ENCODE results near the gene RNF126.
"Not testable (repeated sequence)": the region's sequence is repeated elsewhere in the genome, so short reads cannot be mapped to it uniquely, and the experiment has no call there.

The RNF126 gene

DNA sequence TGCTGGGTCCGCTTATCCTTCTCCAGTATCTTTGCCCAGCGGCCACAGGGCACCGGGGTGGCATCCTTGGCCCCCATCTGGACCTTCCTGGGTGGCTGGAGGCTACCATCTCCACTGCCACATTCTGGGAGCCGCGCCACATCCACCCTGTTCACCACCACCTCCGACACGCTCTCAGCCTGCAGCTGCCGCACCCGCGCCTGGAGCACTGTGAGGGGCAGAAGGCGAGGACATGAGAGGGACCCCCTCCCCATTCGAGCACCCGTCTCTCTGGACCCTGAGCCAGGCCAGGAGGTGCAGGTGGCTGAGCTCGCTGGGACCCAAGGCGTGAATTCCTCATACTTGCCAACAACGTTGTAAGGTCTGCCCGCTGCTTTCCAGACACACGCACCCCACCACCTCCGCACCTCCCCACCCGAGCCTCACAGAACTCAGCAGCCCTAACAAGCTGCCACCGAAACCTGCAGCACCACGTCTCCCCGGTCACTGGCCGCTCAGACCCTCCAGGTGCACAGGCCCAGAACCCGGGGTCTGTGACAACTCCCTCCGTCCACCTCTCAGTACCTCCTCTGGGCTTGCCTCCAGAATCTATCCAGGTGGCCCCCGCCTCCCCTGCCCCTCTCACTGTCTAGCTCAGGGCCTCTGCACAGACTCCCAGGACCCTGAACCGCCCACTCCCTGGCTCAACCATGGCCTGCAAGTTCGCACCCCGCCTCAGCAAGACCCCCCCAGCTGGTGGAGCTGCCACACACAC lies 32.9 kb downstream of the RNF126 start:
- Histone ChIP-seq H4K20me1 (peaks cover 59% of the 10 kb centered on the region), H3K27ac (no peak overlapping the region), H3K9me3 (no peaks in the 10 kb centered on the region), H3K4me2 (peak overlapping the region; percentile 30), H3K4me1 (peaks cover 63% of the 10 kb centered on the region), H3K9ac (peak overlapping the region; percentile 35; the same call in 1 of the 2 replicates), H3K4me3 (no peak overlapping the region), H3K27me3 (no peaks in the 10 kb centered on the region), H3K36me3 (peaks cover 63% of the 10 kb centered on the region)
- no peak for TF ChIP-seq Cebpa-rat (IDR thresholded peaks at IDR 0.05)

DNA sequence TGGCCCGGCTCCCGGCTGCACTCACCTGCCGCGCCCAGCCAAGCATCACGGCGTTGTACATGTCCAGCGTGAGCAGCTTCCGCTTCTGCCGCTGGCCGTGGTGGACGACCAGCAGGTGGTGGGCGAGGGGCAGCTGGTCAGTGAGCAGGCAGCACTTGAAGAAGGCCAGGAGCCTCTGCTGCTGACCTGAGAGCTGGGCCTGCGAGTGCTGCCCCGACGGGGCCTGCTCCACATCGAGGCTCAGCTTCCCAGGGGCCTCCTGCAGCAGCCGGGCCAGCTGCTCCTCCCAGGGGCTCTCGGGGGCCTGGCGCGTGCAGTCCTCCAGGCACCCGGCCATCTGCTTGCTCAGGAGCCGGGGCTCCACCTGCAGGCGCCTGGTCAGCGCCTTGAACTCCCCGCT lies 33.5 kb downstream of the RNF126 start:
- peaks cover 63% of the 10 kb centered on the region for H3K4me1 ChIP-seq
- peaks cover 65% of the 10 kb centered on the region for H4K20me1 ChIP-seq
- H3K27ac ChIP-seq, H3K27me3 ChIP-seq, H3K4me3 ChIP-seq, H3K9me3 ChIP-seq: not testable (repeated sequence)
- H3K36me3 ChIP-seq = peaks cover 69% of the 10 kb centered on the region
- H3K4me2 ChIP-seq = peak overlapping the region; percentile 30; the same call in 1 of the 2 replicates
- peak overlapping the region; percentile 7; the same call in 1 of the 2 replicates for H3K9ac ChIP-seq

DNA sequence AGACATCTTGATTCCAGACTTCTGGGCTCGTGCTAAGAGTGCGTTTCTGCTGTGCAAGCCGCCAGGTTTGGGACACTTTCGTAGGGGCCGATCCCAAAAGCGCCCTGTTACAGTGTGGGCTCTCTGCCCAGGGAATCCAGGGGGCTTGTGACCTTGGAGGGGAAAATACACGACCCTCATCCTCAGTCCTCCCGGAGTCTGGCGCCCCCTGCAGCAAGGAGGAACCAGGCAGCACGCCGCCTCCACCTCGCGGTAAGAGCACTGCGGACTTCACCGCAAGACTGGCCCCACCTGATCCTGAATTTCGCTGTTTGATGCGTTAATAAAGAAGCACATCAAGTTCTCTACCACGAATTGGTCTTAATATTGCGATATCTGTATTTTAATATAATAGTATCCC lies 34.8 kb downstream of the RNF126 start:
- H3K27me3 ChIP-seq = no peaks in the 10 kb centered on the region
- H3K4me1 ChIP-seq = peaks cover 67% of the 10 kb centered on the region
- no peak for TF ChIP-seq Cebpa-rat (IDR thresholded peaks at IDR 0.05)
- H3K4me2 ChIP-seq = no peak overlapping the region
- peaks cover 77% of the 10 kb centered on the region for H3K36me3 ChIP-seq
- H3K4me3 ChIP-seq = no peak overlapping the region
- no peaks in the 10 kb centered on the region for H3K9me3 ChIP-seq
- H3K9ac ChIP-seq = no peak overlapping the region
- H4K20me1 ChIP-seq = peaks cover 73% of the 10 kb centered on the region
- H3K27ac ChIP-seq = no peak overlapping the region

DNA sequence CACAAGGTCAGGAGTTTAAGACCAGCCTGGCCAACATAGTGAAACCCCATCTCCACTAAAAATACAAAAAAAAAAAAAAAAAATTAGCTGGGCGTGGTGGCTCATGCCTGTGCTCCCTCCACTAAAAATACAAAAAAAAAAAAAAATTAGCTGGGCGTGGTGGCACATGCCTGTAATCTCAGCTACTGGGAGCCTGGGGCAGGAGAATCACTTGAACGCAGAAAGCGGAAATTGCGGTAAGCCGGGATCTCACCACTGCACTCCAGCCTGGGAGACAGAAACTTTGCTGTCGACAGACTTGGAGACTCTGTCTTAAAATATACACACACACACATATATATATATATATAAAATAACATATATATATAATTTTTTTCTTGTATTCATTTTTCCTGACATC lies 36.4 kb downstream of the RNF126 start:
- H3K4me2 ChIP-seq, H3K27me3 ChIP-seq, H3K27ac ChIP-seq, H3K9me3 ChIP-seq, H3K4me3 ChIP-seq, H3K9ac ChIP-seq: not testable (repeated sequence)
- Histone ChIP-seq H3K4me1 (peaks cover 74% of the 10 kb centered on the region), H4K20me1 (peaks cover 66% of the 10 kb centered on the region), H3K36me3 (peaks cover 87% of the 10 kb centered on the region)

DNA sequence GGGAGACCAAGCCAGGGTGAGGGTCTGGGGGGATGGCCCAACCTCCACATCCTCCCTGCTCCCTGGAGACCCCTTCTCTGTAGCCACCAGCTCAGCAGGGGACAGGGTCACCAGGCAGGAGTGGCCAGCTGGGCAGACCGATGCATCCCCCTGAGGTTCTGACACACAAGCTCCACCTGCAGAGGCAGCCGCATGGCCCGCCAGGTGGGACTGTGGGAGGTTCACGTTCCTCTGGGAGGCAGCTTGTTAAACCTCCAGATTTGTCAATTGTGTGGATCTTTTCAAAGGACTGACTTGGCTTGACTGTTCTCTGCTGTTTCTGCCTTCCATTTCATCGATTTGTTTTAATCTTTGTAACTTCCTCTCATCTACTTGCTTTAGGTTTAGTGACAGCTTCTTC lies 37.8 kb downstream of the RNF126 start:
- peaks cover 84% of the 10 kb centered on the region for H3K36me3 ChIP-seq
- H3K27ac ChIP-seq = peak overlapping the region; percentile 79
- peak overlapping the region; percentile 89 for H3K4me2 ChIP-seq
- H3K9me3 ChIP-seq = no peaks in the 10 kb centered on the region
- no peaks in the 10 kb centered on the region for H3K27me3 ChIP-seq
- peak overlapping the region; percentile 41; the same call in 1 of the 2 replicates for H3K4me3 ChIP-seq
- no peak for TF ChIP-seq Cebpa-rat (IDR thresholded peaks at IDR 0.05)
- H3K9ac ChIP-seq = peak overlapping the region; percentile 67; the same call in 1 of the 2 replicates
- peaks cover 61% of the 10 kb centered on the region for H3K4me1 ChIP-seq
- H4K20me1 ChIP-seq = peaks cover 52% of the 10 kb centered on the region

DNA sequence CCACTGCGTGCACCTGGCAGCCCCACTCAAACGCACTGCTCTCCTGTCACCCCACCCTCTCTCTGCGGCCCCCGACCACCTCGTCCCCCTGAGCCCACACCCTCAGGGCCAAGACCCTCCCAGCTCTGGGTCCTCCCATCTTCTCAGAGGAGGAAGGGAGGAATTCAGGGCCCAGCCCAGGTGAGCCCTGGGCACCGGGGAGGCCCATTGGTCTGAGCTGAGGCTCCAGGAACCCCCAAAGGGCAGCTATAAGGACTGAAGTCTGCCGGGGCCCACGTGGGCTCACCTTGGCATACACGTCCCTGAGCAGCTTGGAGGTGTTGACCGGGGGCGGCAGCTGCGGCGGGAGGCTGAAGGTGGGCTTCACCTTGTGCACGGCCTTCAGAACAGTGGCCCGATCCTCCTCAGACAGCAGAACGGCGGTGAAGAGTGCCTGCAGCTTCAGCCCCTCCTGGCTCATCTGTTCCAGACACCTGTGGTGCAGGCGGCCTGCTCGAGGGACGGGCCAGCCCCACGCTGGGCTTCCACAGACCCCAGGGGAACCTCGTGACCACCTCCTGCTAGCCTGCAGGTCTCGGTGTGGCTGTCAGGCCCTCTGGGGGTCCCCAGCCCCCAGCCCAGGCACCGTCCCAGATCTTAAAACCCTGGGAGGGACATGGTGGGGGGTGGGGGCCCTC lies 38.4 kb downstream of the RNF126 start:
- peak overlapping the region; percentile 41 for H3K4me3 ChIP-seq
- no peaks in the 10 kb centered on the region for H3K27me3 ChIP-seq
- peaks cover 46% of the 10 kb centered on the region for H4K20me1 ChIP-seq
- peaks cover 54% of the 10 kb centered on the region for H3K4me1 ChIP-seq
- peaks cover 84% of the 10 kb centered on the region for H3K36me3 ChIP-seq
- H3K9ac ChIP-seq = peak overlapping the region; percentile 67
- TF ChIP-seq Cebpa-rat (IDR thresholded peaks at IDR 0.05) = no peak
- peak overlapping the region; percentile 79 for H3K27ac ChIP-seq
- peak overlapping the region; percentile 89 for H3K4me2 ChIP-seq
- H3K9me3 ChIP-seq = no peaks in the 10 kb centered on the region

DNA sequence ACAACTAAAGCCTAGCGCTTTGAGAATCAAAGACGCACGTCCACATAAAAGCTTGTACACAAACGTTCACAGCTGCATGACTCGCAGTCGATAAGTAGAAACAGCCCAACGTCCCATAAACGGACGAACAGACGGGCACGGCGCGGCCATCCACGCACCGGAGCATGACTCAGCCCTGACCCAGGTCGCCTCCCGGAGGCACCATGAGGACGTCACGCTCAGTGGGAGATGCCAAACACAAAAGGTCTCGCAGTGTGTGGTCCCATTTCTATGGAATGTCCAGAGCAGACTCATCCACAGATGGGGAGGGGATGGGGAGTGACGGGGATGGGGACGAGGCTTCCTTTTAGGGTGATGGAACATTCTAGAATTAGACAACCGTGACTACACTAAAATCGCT lies 39.0 kb downstream of the RNF126 start:
- H3K36me3 ChIP-seq = peaks cover 84% of the 10 kb centered on the region

DNA sequence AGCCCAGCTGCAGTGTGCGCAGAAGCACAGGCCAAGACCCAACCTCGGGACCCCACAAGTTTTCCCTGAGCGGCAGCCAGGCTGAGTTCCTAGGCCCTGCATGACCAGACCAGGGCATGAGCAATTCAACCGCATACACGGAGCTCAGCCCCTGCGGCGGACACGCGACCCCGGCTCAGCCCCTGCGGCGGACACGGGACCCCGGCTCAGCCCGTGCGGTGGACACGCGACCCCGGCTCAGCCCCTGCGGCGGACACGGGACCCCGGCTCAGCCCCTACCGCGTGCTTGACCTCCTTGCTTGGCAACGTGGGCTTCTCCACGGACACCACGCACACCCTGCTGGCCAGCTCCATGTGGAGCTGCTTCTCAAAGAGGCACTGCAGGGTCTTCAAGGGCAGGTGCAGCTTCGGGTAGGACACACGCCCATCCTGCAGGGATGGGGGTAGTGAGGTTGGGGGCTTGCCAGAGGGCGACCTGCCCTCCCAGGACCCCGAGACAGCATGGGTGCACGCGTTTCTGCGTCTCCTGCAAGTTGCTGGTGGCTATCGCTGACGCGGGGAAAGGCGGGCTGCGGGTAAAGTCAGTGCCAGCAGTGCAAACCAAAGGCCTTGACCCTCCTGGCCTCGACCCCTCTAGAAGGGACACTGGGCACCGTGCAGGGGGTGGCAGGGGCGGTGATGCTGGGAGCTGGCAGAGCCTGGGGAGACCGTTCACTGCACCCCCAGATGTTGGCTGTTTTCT lies 39.7 kb downstream of the RNF126 start:
- Histone ChIP-seq H4K20me1 (peaks cover 33% of the 10 kb centered on the region), H3K27ac (peak overlapping the region; percentile 79), H3K9ac (peak overlapping the region; percentile 67), H3K36me3 (peaks cover 84% of the 10 kb centered on the region), H3K9me3 (no peaks in the 10 kb centered on the region), H3K27me3 (no peaks in the 10 kb centered on the region), H3K4me1 (peaks cover 47% of the 10 kb centered on the region), H3K4me2 (peak overlapping the region; percentile 89), H3K4me3 (peak overlapping the region; percentile 41)
- no peak for TF ChIP-seq Cebpa-rat (IDR thresholded peaks at IDR 0.05)

More for the DNA sequence above, 39.0 kb downstream of the RNF126 start:
- H3K27ac ChIP-seq = peak overlapping the region; percentile 79
- H3K4me2 ChIP-seq = peak overlapping the region; percentile 89
- peaks cover 48% of the 10 kb centered on the region for H3K4me1 ChIP-seq
- TF ChIP-seq Cebpa-rat (IDR thresholded peaks at IDR 0.05) = no peak
- peak overlapping the region; percentile 67 for H3K9ac ChIP-seq
- H3K27me3 ChIP-seq = no peaks in the 10 kb centered on the region
- no peaks in the 10 kb centered on the region for H3K9me3 ChIP-seq
- peaks cover 40% of the 10 kb centered on the region for H4K20me1 ChIP-seq
- peak overlapping the region; percentile 41 for H3K4me3 ChIP-seq

DNA sequence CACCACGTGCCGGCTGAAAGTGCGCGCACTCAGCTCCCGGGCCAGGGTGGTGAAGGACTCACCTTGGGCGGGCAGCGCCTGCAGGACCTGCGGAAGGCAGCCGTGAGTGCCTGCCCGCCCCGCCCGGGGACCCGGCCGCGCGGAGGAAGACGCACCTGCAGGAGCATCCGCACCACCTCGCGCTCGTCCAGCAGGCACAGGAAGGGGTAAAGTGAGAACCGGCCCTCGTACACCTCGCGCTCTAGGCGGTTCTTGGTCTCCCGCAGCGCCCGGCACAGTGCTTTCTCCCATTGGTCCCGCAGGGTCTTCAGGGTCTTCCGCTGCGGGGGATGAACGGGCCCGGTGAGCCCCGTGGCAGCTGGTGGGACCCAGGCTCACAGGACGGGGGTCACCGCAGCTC lies 40.3 kb downstream of the RNF126 start:
- peaks cover 82% of the 10 kb centered on the region for H3K36me3 ChIP-seq
- H3K27ac ChIP-seq = peak overlapping the region; percentile 79
- H3K9ac ChIP-seq = peak overlapping the region; percentile 67
- no peaks in the 10 kb centered on the region for H3K9me3 ChIP-seq
- H3K4me1 ChIP-seq = peaks cover 47% of the 10 kb centered on the region
- no peak overlapping the region for H3K4me3 ChIP-seq
- peaks cover 31% of the 10 kb centered on the region for H4K20me1 ChIP-seq
- no peaks in the 10 kb centered on the region for H3K27me3 ChIP-seq
- TF ChIP-seq Cebpa-rat (IDR thresholded peaks at IDR 0.05) = no peak
- peak overlapping the region; percentile 89 for H3K4me2 ChIP-seq

Data from BLaER1 (cell line).